Measurements from ENCODE around the gene ANKRD55. TPM values are rescaled to one million over a fixed set of nuclear protein-coding genes. Genes with fewer than 3 reads are reported as not detected.
"Not testable (repeated sequence)": the region's sequence is repeated elsewhere in the genome, so short reads cannot be mapped to it uniquely, and the experiment has no call there.

The ANKRD55 gene
- total and polyA plus RNA-seq, 11 donors: 0.11 to 0.15 TPM; not detected in 9

- H3K27me3 ChIP-seq: no peaks in the 10 kb centered on the region
- H3K9me3 ChIP-seq: peaks cover 0 to 6% (median 0%) of the 10 kb centered on the region in 12 donors
- H3K36me3 ChIP-seq: no peaks in the 10 kb centered on the region
- no peak overlapping the region for H3K4me3 ChIP-seq
- intact Hi-C loops (cut with DNase I): no loop called here
- ATAC-seq (no peak), DNase-seq (no peak)
- WGBS, 4 donors: 97 to 98% (median 98%) methylated on average over 2 of the region's 2 CpGs
- TF ChIP-seq CTCF (IDR thresholded peaks at IDR 0.05): no peak
- TF ChIP-seq POLR2A (IDR thresholded peaks at IDR 0.05): no peak
- H3K27ac ChIP-seq: no peak overlapping the region
- H3K4me1 ChIP-seq: peaks cover 0 to 12% (median 0%) of the 10 kb centered on the region in 12 donors
These were observed 12.4 kb upstream of the ANKRD55 start for GRCh38 chr5:56245481-56245880.

GRCh38 chr5:56244627-56245026 is 11.5 kb upstream of the ANKRD55 start:
- no peak for TF ChIP-seq CTCF (IDR thresholded peaks at IDR 0.05)
- TF ChIP-seq POLR2A (IDR thresholded peaks at IDR 0.05): no peak
- peaks cover 0 to 12% (median 0%) of the 10 kb centered on the region in 12 donors for H3K4me1 ChIP-seq
- no peaks in the 10 kb centered on the region for H3K27me3 ChIP-seq
- H3K27ac ChIP-seq: no peak overlapping the region
- DNase-seq (no peak), ATAC-seq (no peak)
- no peak overlapping the region for H3K4me3 ChIP-seq
- H3K36me3 ChIP-seq: no peaks in the 10 kb centered on the region
- H3K9me3 ChIP-seq: peaks cover 0 to 6% (median 0%) of the 10 kb centered on the region in 12 donors
- intact Hi-C loops (cut with DNase I): no loop called here

- DNase-seq; H3K27me3 ChIP-seq; H3K4me1 ChIP-seq; H3K4me3 ChIP-seq; ATAC-seq; intact Hi-C loops (cut with DNase I); H3K27ac ChIP-seq; H3K36me3 ChIP-seq: not testable (repeated sequence)
- WGBS, 4 donors: 81 to 90% (median 88%) methylated on average over 1 of the region's 1 CpG
- peaks cover 0 to 20% (median 0%) of the 10 kb centered on the region in 12 donors for H3K9me3 ChIP-seq
These were observed 9.1 kb upstream of the ANKRD55 start for GRCh38 chr5:56242271-56242670.

GRCh38 chr5:56232538-56232937 is 592 bp downstream of the ANKRD55 start:
- Histone ChIP-seq H3K9me3 (no peaks in the 10 kb centered on the region), H3K27ac (no peak overlapping the region), H3K4me1 (peaks cover 0 to 4% (median 0%) of the 10 kb centered on the region in 12 donors), H3K36me3 (no peaks in the 10 kb centered on the region), H3K4me3 (no peak overlapping the region), H3K27me3 (no peaks in the 10 kb centered on the region)
- ATAC-seq (no peak), DNase-seq (no peak)
- 84 to 100% (median 91%) methylated on average over 1 of the region's 1 CpG for WGBS, 4 donors
- no peak for TF ChIP-seq POLR2A (IDR thresholded peaks at IDR 0.05)
- no peak for TF ChIP-seq CTCF (IDR thresholded peaks at IDR 0.05)
- intact Hi-C loops (cut with DNase I): no loop called here

GRCh38 chr5:56230576-56230975 is 2.6 kb downstream of the ANKRD55 start:
- H3K27ac ChIP-seq: no peak overlapping the region

More at GRCh38 chr5:56230576-56230975, 2.6 kb downstream of the ANKRD55 start:
- H3K4me1 ChIP-seq: peaks cover 0 to 4% (median 0%) of the 10 kb centered on the region in 12 donors
- DNase-seq: no peak
- H3K4me3 ChIP-seq: no peak overlapping the region
- no peaks in the 10 kb centered on the region for H3K9me3 ChIP-seq
- no peaks in the 10 kb centered on the region for H3K36me3 ChIP-seq
- H3K27me3 ChIP-seq: no peaks in the 10 kb centered on the region
- ATAC-seq: no peak
- intact Hi-C loops (cut with DNase I): no loop called here
- TF ChIP-seq CTCF (IDR thresholded peaks at IDR 0.05): no peak
- no peak for TF ChIP-seq POLR2A (IDR thresholded peaks at IDR 0.05)

All from heart left ventricle (tissue), 16 donors.